Measurements from ENCODE around the gene ARHGEF4. TPM values are rescaled to one million over a fixed set of nuclear protein-coding genes. Genes with fewer than 3 reads are reported as not detected.

The ARHGEF4 gene
- total and polyA plus RNA-seq, 2 donors (not counting 3 experiments of a cell fraction or from before 2014, with no cell fraction given): not detected

- no peaks in the 10 kb centered on the region for H3K4me1 ChIP-seq (ENCODE audit: control insufficient read depth, extremely low read depth, insufficient read depth, low read length)
- no peaks in the 10 kb centered on the region for H3K36me3 ChIP-seq (ENCODE audit: control insufficient read depth in 2 of 2, extremely low read depth in 1 of 2, insufficient read depth in 2 of 2, low read length in 2 of 2)
- no peaks in the 10 kb centered on the region for H4K20me1 ChIP-seq (replicated peaks; ENCODE audit: control insufficient read depth, extremely low read depth, insufficient read depth, low read length)
- BruUV-seq (replicated peaks): no TSS peak
- no peaks in the 10 kb centered on the region for H3K79me2 ChIP-seq (ENCODE audit: control insufficient read depth, insufficient read depth, low read length)
- H3K4me2 ChIP-seq (ENCODE audit: insufficient read depth, low read length): no peak overlapping the region
- H2AFZ ChIP-seq (ENCODE audit: low read depth, low read length): no peak overlapping the region
- H3K9ac ChIP-seq (replicated peaks; ENCODE audit: extremely low read depth, insufficient read depth, low read length): no peak overlapping the region
- no peak for TF ChIP-seq MAX (IDR thresholded peaks at IDR 0.05; ENCODE audit: insufficient read depth, insufficient read length)
- TF ChIP-seq POLR2A (IDR thresholded peaks at IDR 0.05; ENCODE audit: low read depth, low read length): no peak
- TF ChIP-seq POLR2AphosphoS5 (IDR thresholded peaks at IDR 0.05; ENCODE audit: insufficient read depth, low read depth, low read length): no peak
- TF ChIP-seq GATA2 (IDR thresholded peaks at IDR 0.05; ENCODE audit: insufficient read depth, insufficient read length, low read depth, low read length): no peak
- TF ChIP-seq CTCF (IDR thresholded peaks at IDR 0.05; ENCODE audit: extremely low read depth in 1 of 2, insufficient read depth in 1 of 2, low read depth in 1 of 2, low read length in 2 of 2): no peak
- no peak for TF ChIP-seq EZH2 (IDR thresholded peaks at IDR 0.05; ENCODE audit: borderline replicate concordance, low read depth, low read length, severe bottlenecking)
- no peak for TF ChIP-seq FOS (IDR thresholded peaks at IDR 0.05; ENCODE audit: borderline replicate concordance, insufficient read depth, low read length)
- TF ChIP-seq JUN (IDR thresholded peaks at IDR 0.05; ENCODE audit: borderline replicate concordance, insufficient read depth, insufficient read length, low read depth): no peak
- TF ChIP-seq MYC (IDR thresholded peaks at IDR 0.05; ENCODE audit: low read depth, low read length): no peak
- no peaks in the 10 kb centered on the region for H3K27me3 ChIP-seq (ENCODE audit: control insufficient read depth in 2 of 2, insufficient read depth in 2 of 2, low read length in 2 of 2)
- H3K27ac ChIP-seq (ENCODE audit: insufficient read depth, low read depth, low read length): no peak overlapping the region
- dilution Hi-C loops (cut with MboI; ENCODE audit: extremely low pct_ligation_motif_present, low sequenced_read_pairs) (no loop called here), intact Hi-C loops (cut with micrococcal nuclease) (no loop called here)
- no peak for FAIRE-seq
- ChIA-PET POLR2A (no interaction called here), CTCF (no interaction called here)
- H3K9me3 ChIP-seq (replicated peaks; ENCODE audit: control insufficient read depth, insufficient read depth, low read length): no peaks in the 10 kb centered on the region
- no peak overlapping the region for H3K4me3 ChIP-seq (replicated peaks in 1 of 3; ENCODE audit: insufficient read depth in 1 of 3, low read depth in 1 of 3, low read length in 3 of 3)
- no peaks in the 10 kb centered on the region for H3K9me1 ChIP-seq (replicated peaks; ENCODE audit: control insufficient read depth, extremely low read depth, insufficient read depth, low read length)
- no peak for DNase-seq (ENCODE audit: low read depth, low spot score)
Measured at GRCh38 chr2:130843321-130843985, 6.7 kb downstream of the ARHGEF4 start.

All from endothelial cell of umbilical vein (primary cell).